KG1 (cell line): ENCODE results near the gene TACC2.
"Not testable (repeated sequence)": the region's sequence is repeated elsewhere in the genome, so short reads cannot be mapped to it uniquely, and the experiment has no call there.

Experiments used
- DNase-seq: peaks from one replicate; lab custom pipeline; 2025; lab: John Stamatoyannopoulos, UW

The TACC2 gene

DNA sequence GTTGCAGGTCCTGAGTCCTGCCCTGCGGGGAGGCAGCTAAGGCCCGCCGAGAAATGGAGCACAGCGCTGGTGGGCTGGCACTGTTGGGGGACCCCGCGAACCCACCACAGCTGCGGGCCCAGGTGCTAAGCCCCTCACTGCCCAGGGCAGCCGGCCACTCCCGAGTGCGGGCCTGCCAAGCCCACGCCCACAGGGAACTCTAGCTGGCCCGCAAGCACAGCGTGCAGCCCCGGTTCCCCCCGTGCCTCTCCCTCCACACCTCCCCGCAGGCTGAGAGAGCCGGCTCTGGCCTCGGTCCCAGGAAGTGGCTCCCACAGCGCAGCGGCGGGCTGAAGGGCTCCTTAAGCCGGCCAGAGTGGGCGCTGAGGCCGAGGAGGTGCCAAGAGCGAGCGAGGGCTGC, 10.5 kb upstream of the TACC2 start:
- DNase-seq: no peak

DNA sequence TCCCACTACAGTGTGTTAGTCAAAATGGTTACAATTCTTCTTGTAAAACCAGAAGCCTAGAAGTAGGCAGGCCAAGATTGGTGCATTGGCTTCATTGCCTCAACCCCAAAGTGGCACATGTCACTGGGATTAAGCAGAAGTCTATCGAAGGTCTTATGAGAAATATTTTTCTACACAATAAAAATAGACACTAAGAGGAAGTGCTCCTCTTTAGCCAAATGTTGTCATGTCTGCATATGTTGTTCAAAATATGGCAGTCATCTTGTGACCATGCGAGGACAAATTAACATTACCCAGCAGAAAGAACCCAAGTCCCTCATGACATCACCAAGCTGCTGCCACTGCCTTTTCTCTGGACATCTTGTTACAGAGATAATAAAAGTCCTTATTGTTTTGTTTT, 7.6 kb upstream of the TACC2 start:
- no peak for DNase-seq

DNA sequence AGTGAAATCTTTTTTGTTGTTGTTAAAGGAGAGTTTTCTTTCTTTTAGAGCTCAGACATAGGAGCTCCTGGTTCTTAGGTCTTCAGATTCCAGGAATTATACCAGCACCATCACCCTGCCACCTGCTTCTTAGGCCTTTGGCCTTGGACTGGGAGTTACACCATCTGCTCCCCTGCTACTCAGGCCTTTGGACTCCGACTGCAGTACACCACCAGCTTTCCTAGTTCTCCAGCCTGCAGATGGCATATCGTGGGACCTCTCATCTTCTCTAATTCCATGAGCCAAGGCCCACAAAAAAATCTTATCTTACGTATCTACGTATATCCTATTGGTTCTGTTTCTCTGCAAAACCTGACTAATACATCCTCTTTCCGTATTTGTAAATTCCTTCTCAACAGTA, 5.1 kb upstream of the TACC2 start:
- DNase-seq: no peak

DNA sequence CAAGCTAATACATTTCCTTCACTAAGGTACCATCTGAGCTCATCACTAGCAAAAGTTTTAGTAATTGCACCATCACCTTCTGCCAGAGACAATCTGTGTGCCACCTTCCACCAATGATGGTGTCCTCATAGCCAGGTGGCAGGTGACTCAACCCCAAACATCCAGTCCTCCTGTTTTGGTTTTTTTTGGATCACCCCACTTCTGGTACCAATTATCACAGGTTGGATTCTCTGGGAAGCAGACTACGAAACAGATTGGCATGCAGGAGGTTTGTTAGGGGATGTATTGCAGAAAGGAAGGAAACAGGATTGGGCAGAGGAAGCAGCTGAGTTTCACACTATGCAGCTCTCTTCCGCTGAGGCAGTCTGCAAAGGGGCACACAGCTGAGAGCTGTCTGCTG, 4.5 kb upstream of the TACC2 start:
- no peak for DNase-seq

DNA sequence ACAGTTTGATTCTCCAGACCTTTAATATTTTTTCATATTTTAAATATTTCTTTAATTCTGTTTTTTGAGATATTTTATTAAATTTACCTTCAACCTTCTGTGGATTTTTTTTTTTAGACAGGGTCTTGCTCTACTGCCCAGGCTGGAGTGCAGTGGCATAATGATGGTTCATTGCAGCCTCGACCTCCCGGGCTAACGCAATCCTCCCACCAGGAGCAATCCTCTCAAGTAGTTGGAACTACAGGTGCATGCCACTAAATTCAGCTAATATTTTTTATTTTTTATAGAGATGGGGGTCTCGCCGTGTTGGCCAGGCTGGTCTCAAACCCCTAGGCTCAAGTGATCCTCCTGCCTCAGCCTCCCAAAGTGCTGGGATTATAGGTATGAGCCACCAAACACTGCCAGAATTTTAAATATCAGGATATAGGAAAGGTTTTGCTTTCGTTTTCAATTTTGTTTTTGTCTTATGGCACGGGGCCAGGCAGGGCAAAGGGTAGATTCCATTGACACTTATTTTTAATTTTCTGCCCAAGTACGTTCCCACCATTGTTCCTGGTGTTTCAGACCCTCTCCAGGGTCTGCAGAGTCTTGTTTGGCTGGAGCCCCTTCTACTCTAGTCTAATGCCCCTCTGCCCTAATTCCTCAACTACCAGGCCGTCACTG, 1.2 kb downstream of the TACC2 start:
- no peak for DNase-seq

DNA sequence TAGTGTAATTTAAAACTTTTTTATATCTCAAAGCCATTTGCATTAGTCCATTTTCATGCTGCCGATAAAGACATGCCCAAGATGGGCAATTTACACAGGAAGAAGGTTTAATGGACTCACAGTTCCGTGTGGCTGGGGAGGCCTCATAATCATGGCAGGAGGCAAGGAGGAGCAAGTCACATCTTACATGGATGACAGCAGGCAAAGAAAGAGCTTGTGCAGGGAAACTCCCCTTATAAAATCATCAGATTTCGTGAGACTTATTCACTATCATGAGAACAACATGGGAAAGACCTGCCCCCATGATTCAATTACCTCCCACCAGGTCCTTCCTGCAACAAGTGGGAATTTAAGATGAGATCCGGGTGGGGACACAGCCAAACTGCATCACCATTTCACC, 2.8 kb downstream of the TACC2 start:
- DNase-seq: not testable (repeated sequence)

DNA sequence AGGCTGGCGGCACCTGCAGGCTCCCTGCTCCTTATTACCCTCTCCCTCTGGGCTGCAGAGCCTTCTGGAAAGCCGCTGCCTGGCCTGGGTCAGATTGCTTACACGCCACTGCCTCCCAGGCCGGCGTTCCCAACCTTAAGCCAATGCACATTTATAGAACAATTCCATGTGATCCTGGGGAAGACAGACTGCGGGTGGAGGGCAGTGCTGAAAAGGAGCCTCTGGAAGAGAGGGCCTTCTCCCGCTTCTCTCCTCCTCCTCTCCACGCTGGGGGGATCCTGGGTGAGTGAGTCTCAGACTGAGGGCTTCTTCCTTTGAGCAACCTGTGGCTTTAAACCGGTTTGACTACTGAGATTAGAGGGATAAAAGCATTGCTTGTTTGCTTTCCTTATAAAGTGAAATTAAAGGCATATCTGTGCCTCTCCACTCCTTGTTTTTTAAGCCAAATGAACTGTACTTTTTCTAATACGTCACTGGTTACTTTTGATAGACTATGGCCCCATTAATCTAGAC, 5.5 kb downstream of the TACC2 start:
- DNase-seq: no peak

DNA sequence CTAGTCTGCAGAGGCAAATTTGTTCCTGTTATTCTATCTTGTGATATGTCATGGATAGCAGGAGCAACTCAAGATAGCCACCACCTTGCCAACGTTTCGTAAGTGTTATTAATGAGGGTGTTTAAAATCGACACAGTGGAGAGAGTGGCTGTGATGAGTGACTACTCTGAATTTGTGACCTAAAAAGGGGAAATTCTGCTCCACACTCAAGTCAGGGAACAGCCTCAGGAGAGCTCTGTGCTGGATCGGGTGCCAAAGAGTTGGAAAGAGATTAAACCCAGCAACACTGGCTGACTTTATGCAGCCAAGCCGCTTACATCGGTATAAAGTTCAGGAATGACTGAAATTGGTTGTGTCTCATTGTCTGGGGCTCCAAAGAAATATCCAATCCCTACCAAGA, 9.5 kb downstream of the TACC2 start:
- no peak for DNase-seq

DNA sequence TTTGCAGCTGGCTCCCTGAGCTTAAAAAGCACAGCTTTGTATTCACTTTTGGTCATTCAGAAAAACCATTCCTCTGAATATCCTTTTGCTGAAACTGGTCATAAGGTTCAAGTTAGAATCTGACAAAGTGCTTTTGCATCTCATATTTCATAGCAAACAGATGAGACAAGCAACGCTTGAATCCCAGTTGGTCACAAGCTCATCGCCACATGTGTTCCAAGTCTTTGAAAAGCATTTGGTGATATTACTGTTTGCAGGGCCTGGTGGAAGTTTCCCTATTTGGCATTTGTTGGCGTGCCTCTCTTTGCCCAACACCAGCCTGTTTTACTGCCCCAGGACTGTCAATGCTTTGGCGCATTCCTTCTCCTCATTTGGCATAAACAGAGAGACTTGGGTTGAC, 10.3 kb downstream of the TACC2 start:
- DNase-seq: no peak

DNA sequence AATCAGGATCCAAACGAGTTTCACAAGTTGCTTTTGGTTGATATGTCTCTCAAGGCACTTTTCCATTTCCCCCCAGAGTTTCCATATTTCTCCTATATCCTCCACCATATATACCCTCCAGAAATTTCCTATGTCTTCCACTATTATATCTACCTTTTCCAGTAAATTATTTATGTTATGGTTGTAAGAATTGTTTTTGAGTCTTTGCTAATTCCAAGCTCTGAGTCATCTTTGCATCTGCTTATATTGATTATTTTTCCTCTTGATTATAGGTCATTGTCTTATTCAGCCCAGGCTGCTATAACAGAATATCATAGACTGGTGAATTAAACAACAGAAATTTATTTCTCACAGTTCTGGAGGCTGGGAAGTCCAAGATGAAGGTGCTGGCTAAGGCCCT, 12.7 kb downstream of the TACC2 start:
- DNase-seq: no peak

DNA sequence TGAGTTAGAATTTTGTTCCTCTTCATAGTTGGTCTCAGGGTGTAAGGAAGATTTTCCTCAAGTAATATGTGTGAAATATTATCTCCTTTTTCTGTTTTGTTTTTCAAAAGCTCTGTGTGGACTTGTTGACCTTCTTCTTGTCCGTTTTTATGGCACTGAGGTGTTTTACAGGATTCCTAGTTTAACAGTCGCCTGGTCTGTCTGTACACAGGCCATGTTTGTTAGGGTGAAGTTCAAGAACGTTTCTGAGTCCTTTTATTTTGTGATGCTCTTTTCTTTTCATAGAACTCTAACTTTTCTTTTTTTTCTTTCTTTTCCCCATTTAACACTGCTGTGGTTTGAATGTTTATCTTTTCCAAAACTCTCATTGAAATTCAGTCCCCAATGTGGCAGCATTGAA, 18.5 kb downstream of the TACC2 start:
- DNase-seq: no peak

DNA sequence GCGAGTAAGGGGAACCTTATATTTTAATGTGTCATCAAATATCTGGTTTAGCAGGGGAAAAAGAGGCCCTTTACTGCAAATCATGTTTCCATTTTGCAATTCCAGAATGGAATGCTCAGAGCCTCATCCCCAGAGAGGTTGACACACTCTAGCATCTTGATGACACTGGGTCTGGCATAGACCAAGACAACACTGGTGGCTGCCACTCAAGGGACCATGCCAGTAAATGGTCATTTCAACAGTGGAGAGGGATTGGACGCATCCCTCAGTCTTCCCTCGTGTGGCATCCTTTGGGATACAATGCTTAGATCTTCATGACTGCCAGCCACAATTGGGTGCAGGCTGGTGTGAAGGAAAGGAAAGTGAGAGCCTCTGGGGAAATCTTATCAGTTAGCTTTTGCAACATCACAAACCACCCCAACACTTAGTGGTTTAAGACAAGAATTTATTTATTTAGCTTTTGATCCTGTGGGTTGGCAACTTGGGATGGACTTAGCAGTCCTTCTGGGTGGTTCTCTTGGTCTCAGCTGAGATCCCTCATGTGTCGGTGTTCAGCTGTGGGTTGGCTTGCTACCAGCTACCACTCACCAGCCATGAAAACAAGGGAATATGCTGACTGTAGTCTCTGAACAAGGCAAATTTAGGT, 21.6 kb downstream of the TACC2 start:
- DNase-seq: no peak

DNA sequence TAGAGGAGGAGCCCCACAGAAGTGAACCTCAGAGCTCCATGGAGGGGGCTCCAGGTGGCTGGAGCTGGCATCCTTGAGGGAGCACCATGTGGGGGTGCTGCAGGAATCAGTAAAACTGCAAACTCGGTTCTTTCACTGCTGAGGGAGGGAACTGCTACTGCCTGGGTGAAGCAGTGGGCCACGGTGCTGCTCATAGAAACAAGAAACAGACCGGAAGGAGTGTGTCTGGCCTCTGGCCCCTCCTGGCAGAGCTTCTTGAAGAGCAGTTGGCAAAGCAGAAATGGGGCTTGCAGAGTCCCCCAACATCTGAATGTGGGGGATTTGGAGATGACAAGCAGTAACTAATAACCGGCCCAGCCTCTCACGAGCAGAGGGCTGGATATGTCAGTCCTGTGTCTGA, 23.8 kb downstream of the TACC2 start:
- DNase-seq: no peak

DNA sequence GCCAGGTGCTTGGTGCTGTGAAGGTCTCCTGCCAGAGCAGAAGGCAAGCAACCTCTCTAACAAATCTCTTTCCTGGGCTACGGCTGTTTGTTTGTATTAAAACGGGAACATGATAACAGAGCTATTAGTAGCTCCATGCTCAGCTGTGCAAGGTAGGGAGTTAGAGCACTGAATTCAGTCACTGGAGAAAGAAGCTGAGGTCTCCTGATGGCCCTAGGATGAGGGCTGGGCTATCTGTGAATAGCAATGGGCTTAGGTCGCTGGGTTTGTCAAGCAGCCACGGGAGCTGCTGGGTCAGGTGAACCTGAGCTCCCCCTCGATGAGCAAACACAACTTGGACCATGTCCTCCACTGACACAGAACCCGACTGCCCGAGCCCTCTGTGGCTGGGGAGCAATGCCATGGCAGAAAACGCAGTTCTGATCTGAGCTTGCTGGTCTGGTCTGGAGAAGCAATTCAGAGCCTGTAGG, 24.4 kb downstream of the TACC2 start:
- DNase-seq: no peak

DNA sequence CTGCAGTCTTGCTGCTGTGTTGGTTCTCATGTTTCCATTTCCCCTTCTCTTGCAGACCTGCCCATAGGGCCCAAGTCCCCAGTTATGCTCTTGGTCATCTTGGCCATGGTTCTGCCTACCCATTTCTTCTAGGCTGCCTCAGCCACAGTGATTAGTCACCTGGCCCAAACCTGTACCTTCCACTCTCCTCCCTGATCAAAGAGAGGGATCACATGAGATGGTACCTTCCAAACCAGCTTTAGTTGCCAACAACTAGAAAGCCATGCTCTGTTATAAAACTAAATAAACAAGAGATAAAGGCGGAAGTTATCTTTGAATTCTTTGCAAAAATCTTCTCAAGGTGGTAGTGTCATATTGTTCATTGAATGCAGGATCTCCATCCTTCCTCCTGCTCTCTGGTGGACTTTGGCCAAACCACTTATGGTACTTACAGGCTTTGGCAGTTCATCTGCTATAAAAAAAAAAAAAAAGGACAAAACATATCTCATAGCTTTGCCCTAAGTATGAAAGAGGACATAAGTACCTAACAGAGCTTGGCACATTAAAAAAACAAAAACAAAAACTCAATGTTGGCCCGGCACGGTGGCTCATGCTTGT, 25.8 kb downstream of the TACC2 start:
- no peak for DNase-seq

DNA sequence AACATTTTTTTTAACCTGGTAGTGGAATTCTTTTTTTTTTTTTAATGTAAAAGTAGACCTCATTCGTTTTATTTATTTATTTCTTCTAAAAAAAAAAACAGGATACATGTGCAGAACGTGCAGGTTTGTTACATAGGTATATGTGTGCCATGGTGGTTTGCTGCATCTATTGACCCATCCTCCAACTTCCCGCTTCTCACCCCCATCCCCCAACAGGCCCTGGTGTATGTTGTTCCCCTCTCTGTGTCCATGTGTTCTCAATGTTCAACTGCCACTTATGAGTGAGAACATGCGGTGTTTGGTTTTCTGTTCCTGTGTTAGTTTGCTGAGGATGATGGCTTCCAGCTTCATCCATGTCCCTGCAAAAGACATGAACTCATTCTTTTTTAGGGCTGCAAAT, 29.0 kb downstream of the TACC2 start:
- not testable (repeated sequence) for DNase-seq

DNA sequence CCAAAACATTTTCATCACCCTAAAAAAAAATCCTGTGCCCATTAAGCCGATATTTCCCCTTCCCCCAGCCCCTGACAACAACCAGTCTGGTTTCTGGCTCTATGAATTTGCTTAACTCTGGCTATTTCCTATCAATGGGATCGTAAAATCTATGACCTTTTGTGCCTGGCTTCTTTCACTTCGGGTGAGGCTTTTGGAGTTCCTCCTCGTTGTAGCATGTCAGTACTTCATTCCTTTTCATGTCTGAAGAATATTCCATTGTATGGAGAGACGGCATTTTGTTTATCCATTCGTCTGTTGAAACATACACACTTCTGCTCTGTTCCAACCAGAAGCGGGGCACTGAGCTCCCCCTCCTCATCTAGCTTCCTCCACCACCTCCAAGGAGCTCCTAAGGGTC, 29.5 kb downstream of the TACC2 start:
- no peak for DNase-seq

DNA sequence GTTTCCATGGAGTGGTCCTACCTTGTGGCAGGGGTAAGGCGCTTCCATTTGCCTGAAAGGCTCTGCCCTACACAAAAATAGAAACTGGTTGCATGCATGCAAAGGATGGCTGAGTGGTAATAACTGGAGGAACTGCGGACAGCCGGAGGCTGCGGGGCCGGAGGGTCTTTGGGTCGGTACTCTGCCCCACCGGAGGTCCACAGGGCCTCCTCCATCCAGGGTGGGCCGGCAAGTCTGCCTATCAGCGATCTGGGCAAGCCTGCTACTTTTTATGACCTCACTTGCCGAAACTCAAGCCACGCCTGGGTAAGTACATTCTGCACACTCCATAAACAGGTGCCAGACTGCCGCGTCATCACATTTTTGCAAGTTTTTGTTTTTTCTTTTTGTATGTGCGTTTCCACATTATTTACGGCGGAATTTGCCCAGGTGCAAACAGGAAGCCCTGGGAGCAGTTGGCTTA, 30.0 kb downstream of the TACC2 start:
- DNase-seq: no peak

DNA sequence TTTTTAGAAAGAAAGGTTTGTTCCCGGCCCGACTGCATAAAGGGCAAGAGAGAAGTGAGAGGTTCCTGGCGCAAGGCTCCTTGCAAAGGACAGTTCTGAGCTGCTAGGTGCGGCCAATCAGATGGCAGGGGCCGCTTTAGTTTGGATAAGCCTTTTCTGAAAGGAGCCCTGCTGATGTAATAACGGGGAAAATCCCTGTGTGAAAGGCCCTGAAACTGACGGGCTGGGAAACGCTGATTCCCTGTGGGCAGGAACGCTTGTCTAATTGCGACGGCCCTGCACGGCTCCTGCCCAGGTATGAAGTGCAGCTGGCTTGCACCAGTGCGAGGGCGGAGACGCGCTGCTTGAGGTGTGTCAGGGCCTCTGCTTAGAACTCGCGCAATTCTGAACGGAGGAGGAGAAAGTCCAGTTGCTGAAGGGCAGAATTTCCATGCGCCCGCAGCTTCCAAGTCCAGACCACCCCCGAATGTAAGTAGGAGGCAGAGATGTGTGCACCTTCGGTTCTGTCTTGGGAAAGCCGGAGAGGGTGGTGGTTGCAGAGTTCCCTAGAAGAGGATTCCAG, 30.5 kb downstream of the TACC2 start:
- no peak for DNase-seq

DNA sequence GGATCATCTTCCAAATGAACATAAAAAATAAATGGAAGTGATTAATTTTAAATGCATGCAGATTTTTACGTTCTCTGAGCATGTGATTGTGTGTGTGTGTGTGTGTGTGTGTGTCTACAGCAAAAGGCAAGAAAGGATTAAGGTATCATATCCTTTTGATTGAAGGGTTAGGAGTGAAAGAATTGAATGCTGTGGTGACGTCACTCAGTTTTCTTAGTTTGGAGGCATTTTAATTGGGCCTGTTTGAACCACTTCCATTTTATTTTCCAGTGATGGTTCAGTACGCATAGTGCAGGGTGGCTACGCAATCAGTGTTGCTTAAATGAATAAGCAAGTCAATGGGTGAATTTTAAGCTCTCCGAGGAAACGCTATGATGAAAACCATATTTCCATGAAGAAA, 31.3 kb downstream of the TACC2 start:
- DNase-seq: no peak

DNA sequence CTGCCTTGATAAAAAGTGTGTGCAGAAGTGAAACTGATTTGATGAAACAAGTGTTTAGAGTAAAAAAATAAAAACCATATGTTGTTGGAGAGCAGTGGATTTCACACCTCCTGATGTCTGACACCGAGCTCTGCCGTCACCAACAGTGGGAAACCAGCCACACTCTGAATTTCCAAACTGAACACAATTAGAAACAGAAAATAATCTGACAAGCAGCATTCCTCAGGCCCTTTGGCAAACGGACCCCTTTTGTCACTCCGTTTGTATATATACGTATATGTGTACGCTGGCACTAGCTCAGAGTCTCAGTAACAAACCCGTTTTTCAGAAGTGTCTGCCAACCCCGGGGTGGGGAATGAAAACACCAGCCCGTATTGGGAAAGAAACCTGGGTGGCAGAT, 32.4 kb downstream of the TACC2 start:
- no peak for DNase-seq

DNA sequence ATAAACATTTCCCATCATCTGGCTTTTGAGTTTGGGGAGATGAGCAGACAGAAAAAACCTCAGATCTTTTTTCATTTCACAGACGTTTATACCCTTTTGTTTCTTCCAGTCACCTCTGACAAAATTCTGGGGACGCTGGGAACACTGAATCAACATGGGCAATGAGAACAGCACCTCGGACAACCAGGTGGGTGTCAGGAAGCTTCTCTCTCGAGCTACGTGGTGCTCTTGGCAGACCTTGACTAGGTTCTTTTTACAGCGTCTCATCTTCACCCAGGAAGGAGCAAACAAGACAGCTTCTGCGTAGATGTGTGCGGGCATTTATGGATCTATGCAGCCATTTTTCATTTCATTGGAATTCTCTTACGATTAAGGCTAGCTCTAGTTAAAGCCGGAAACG, 32.9 kb downstream of the TACC2 start:
- no peak for DNase-seq

DNA sequence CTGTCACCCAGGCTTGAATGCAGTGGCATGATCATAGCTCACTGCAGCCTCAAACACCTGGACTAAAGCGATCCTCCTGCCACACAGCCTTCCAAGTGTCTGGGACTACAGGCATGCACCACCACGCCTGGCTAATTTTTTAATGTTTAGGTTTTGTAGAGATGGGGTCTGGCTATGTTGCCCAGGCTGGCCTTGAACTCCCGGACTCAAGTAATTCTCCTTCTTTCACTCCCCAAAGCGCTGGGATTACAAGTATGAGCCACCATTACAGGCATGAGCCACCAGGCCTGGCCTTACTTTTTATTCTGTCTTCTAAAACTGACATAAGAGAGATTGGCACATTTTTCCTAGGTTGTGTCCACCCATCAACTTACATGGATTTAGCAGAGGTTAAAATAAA, 33.3 kb downstream of the TACC2 start:
- DNase-seq: no peak
